ENCODE data around the gene BCAR1. TPM values are rescaled to one million over a fixed set of nuclear protein-coding genes. Genes with fewer than 3 reads are reported as not detected.

BCAR1 gene
- total RNA-seq, 6 donors from 2014 or later, result 32.9 to 87.2 (median 61.7) TPM

DNA sequence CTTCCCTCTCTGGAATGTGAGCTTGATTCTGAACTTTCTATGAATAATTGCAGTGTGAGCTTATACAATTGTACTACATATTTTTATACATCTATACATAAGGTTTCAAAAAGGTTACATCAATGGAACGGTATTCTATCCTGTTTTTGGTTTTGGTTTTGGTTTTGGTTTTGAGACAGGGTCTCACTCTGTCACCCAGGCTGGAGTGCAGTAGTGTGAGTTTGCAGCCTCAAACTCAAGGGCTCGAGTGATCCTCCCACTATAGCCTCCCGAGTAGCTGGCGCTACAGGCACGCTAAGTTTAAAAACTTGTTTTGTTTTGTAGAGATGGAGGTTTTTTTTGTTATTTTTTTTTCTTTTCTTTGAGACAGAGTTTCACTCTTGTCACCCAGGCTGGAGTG lies 31.6 kb downstream of the BCAR1 start:
- peaks cover 0 to 10% (median 0%) of the 10 kb centered on the region in 4 donors for H3K4me1 ChIP-seq
- H3K4me3 ChIP-seq, result no peak overlapping the region
- TF ChIP-seq EP300 (IDR thresholded peaks at IDR 0.05) (no peak), CTCF (IDR thresholded peaks at IDR 0.05) (no peak), POLR2AphosphoS5 (IDR thresholded peaks at IDR 0.05) (no peak), POLR2A (IDR thresholded peaks at IDR 0.05) (no peak)
- WGBS, 2 donors, result 47 to 59% methylated on average over 5 of the region's 5 CpGs
- H3K27me3 ChIP-seq, result no peaks in the 10 kb centered on the region
- DNase-seq (no peak), ATAC-seq (ENCODE audit: low FRiP score in 2 of 2) (no peak)
- no peaks in the 10 kb centered on the region for H3K9me3 ChIP-seq
- H3K36me3 ChIP-seq, result no peaks in the 10 kb centered on the region
- H3K27ac ChIP-seq, result no peak overlapping the region

- no peaks in the 10 kb centered on the region for H3K27me3 ChIP-seq
- no peaks in the 10 kb centered on the region for H3K36me3 ChIP-seq
- DNase-seq (no peak), ATAC-seq (ENCODE audit: low FRiP score in 2 of 2) (no peak)
- no peaks in the 10 kb centered on the region for H3K9me3 ChIP-seq
- 68% methylated on average over 2 to 3 of the region's 4 CpGs for WGBS, 2 donors
- peaks cover 0 to 10% (median 0%) of the 10 kb centered on the region in 4 donors for H3K4me1 ChIP-seq
- no peak overlapping the region for H3K27ac ChIP-seq
- no peak overlapping the region for H3K4me3 ChIP-seq
- TF ChIP-seq POLR2A (IDR thresholded peaks at IDR 0.05), result no peak
- no peak for TF ChIP-seq EP300 (IDR thresholded peaks at IDR 0.05)
- TF ChIP-seq POLR2AphosphoS5 (IDR thresholded peaks at IDR 0.05), result no peak
Observed at GRCh38 chr16:75219088-75219487, 32.3 kb downstream of the BCAR1 start.

GRCh38 chr16:75218256-75219076 lies 33.0 kb downstream of the BCAR1 start, which contains the start of gene CTRB1:
TSS of gene CTRB1 (plus strand) at chr16:75218988. CDS start at chr16:75219008, 20 bp downstream.
- Histone ChIP-seq H3K36me3 (no peaks in the 10 kb centered on the region), H3K27me3 (no peaks in the 10 kb centered on the region), H3K4me1 (peaks cover 0 to 10% (median 0%) of the 10 kb centered on the region in 4 donors), H3K4me3 (no peak within 1 kb of the TSS), H3K27ac (no peak within 1 kb of the TSS), H3K9me3 (no peaks in the 10 kb centered on the region)
- peak in 1 of 2 donors; percentile 60 for DNase-seq
- no peak for ATAC-seq (ENCODE audit: low FRiP score in 2 of 2)
- 82 to 95% methylated on average over 6 to 13 of the region's 19 CpGs for WGBS, 2 donors
- TF ChIP-seq POLR2A (IDR thresholded peaks at IDR 0.05), result no peak
- TF ChIP-seq EP300 (IDR thresholded peaks at IDR 0.05), result no peak
- no peak for TF ChIP-seq CTCF (IDR thresholded peaks at IDR 0.05)
- no peak for TF ChIP-seq POLR2AphosphoS5 (IDR thresholded peaks at IDR 0.05)

- 89 to 96% methylated on average over 11 of the region's 11 CpGs for WGBS, 2 donors
- Histone ChIP-seq H3K4me1 (peaks cover 0 to 10% (median 0%) of the 10 kb centered on the region in 4 donors), H3K27me3 (no peaks in the 10 kb centered on the region), H3K4me3 (no peak overlapping the region), H3K36me3 (no peaks in the 10 kb centered on the region), H3K27ac (no peak overlapping the region), H3K9me3 (no peaks in the 10 kb centered on the region)
- ATAC-seq (ENCODE audit: low FRiP score in 2 of 2) (no peak), DNase-seq (no peak)
- TF ChIP-seq POLR2A (IDR thresholded peaks at IDR 0.05) (no peak), CTCF (IDR thresholded peaks at IDR 0.05) (no peak), POLR2AphosphoS5 (IDR thresholded peaks at IDR 0.05) (no peak), EP300 (IDR thresholded peaks at IDR 0.05) (no peak)
Observed at GRCh38 chr16:75217389-75217851, 34.0 kb downstream of the BCAR1 start.

GRCh38 chr16:75216576-75216975 lies 34.8 kb downstream of the BCAR1 start:
- peaks cover 0 to 10% (median 0%) of the 10 kb centered on the region in 4 donors for H3K4me1 ChIP-seq
- H3K9me3 ChIP-seq, result no peaks in the 10 kb centered on the region
- ATAC-seq (ENCODE audit: low FRiP score in 2 of 2) (no peak), DNase-seq (no peak)
- H3K27me3 ChIP-seq, result no peaks in the 10 kb centered on the region
- TF ChIP-seq POLR2A (IDR thresholded peaks at IDR 0.05), result no peak
- TF ChIP-seq CTCF (IDR thresholded peaks at IDR 0.05), result no peak
- no peak for TF ChIP-seq EP300 (IDR thresholded peaks at IDR 0.05)
- no peak for TF ChIP-seq POLR2AphosphoS5 (IDR thresholded peaks at IDR 0.05)
- no peaks in the 10 kb centered on the region for H3K36me3 ChIP-seq
- no peak overlapping the region for H3K27ac ChIP-seq
- 88 to 94% methylated on average over 7 of the region's 7 CpGs for WGBS, 2 donors
- H3K4me3 ChIP-seq, result no peak overlapping the region
